ENCODE measurements around the gene FRMD5.

- TF ChIP-seq CTCF (IDR thresholded peaks at IDR 0.05) (no peak), POLR2A (IDR thresholded peaks at IDR 0.05) (no peak)
Observed at GRCh38 chr15:43883571-43883970, 311.5 kb downstream of the FRMD5 start.
